Stimulated activated CD8-positive, alpha-beta memory T cell treated with anti-CD3 and anti-CD28 coated beads, Interleukin-15, amount 100 ng/mL, for 1 hour (primary cell): ENCODE data around the gene CACTIN.

Experiments used
- DNase-seq: peaks from one replicate; pipeline ENCODE4 v3.0.0-alpha.2; 2020; ENCODE audit warnings: low read depth

Gene CACTIN

DNA sequence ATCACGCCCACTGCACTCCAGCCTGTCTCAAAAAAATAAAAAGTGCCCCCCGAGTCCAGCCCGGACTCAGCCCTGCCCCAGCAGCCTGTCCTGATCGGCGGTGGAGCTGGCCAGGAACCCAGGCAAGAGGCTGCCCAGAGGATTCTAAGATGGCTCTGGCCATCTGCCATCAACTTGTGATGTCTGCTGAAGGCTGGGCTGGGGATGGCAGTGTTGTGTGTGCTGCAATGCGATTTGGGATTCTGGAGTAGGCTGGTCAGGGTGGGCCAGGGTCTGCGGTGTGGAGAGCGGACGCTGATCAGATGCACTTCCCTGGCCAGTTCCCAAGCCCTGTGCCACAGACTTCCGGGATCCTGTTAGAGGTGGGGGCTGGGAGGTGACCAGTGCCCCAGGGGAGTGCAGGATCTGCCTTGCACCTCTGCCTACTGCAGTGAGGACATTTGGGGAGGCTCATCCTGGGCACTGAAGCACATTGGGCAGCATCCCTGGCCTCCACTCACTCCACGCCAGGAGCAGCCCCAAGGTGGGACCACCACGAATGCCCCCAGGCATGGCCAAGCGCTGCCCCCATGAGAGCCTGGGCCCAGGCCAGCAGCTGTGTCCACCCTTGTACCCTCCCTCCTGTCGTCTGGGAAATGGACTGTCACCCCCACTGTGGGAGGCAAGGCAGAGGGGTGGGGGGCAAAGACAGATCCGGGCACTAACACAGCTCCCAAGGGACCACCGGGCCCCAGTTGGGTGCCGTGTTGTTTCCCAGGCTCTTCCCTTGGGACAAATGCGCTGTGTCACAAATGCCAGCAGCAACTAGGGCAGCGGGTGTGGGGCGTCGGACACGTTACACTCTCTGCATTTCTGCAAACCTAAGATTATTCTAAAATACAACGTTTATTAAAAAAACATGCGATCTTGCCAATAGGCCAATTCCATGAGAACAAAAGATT lies 16.5 kb downstream of the CACTIN start:
- no peak for DNase-seq

GRCh38 chr19:3608750-3609322 lies 17.8 kb downstream of the CACTIN start:
- DNase-seq: no peak

GRCh38 chr19:3608079-3608641 lies 18.4 kb downstream of the CACTIN start:
- no peak for DNase-seq

GRCh38 chr19:3607303-3608078 lies 19.1 kb downstream of the CACTIN start:
- no peak for DNase-seq

DNA sequence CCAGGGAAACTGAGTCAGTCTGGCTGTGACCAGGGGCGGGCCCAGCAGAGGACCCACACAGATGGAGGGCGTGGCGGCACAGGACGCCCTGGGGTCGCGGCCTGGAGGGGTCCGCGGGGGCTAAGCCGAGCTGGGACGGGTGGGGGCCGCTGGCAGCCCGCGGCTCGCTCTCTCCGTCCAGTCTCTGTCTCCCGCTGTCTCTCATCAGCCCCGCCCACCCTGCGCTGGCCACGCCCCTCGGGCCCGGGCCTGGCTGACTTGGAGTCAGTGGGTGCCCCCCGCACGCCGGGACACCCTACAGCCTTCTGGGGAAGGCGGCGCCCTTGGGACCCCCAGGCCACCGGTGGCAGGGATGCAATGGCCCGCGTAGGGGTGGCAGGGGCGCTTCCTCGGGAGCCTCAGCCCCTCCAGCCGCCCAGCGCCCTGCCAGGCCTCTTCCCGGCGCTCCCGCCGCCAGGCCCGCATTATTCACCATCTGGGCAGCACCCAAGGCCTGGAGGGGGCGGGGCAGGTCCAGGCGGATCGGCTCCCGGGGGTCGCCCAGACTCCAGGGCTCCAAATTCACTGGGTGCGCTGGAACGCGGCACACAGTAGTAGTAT lies 19.8 kb downstream of the CACTIN start, which contains the start of gene TBXA2R:
Gene TBXA2R (minus strand): TSS at position 186 of the 600 bp plus-strand sequence. CDS start 6,241 bp downstream, outside the sequence.
- peak; percentile 24 for DNase-seq

DNA sequence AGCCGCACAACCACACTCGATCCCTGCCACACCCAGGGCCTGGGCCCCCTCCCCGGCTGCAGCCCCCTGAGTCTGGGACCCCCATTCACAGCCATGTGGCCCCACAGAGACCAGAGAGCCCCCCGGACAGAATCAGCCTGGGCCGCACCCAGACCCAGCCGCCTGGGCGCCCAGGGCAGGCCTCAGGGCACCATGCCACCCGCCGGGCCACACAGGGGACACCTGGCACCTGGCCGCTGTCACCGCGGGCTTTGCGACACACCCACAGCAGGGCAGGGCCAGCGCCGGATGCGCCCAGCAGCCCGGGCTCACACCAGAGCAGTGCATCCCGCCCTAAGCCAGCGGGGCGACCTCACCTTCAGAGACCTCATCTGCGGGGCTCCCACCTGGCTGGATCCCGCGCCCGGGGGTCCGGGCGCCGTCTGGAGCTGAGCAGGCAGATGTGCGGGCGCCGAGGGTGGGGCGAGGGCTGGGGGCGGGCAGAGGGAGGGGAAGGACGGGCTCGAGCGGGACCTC lies 20.4 kb downstream of the CACTIN start:
- DNase-seq: no peak

- no peak for DNase-seq
These were observed 20.8 kb downstream of the CACTIN start for GRCh38 chr19:3605770-3606169.

DNA sequence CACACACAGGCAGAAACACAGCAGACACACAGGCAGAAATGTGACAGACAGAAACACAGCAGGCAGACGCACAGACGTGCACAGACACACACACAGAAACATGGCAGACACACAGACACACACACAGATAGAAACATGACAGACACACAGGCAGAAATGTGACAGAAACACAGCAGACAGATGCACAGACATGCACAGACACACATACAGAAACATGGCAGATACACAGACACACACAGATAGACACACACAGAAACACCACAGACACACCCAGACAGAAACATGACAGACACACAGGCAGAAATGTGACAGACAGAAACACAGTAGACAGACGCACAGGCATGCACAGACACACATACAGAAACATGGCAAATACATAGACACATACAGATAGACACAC lies 21.2 kb downstream of the CACTIN start:
- DNase-seq: no peak

DNA sequence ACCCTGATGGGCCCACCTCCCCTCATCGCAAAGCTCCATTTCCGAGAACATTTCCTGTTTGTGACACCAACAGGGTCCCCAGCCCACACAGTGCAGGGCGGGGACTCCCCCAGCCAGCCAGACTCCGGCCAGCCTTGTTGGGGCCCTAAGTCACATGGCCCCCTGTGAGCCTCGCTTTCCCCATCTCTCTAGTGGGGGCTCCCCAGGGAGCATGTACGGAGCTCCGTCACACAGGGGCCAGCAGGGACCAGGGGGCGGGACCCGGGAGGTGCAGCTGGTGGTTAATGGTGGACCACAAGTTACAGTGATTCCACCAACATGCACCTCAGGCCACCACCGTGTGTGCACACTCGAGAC lies 21.6 kb downstream of the CACTIN start:
- DNase-seq: no peak

- DNase-seq: no peak
These were observed 22.2 kb downstream of the CACTIN start for GRCh38 chr19:3604227-3604986.

DNA sequence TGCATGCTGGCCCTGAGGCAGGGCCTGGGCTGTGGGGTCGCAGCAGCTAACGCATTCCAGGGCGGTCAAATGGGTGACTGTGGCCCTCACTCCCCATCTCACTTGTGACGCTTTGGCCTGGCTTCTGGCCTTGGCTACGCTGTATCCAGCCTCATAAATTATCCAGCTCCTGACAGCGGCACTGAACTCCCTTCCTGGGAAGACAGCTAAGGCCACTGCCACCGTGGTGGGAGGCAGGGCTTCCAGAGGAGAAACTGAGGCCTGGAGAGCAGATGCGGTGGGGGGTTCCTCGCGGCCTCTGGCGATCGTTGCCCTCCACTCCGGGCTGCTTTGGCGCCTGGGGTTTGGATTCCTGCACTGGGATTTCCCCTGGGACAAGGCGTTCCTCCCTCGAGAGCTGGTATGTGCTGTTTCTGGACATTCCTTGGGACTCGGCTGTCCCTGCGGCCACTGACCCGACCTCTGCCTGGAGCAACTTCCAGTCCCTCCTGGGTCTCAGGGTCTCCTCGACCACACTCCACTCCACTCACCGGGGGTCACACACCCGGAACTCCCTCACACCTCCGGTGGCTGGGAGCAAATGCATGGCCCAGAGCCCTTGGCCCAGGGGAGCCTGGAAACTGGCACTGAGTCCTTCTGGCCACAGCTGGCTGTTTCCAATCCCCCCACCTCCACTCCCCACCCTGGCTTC lies 23.3 kb downstream of the CACTIN start:
- DNase-seq: no peak

GRCh38 chr19:3601021-3601420 lies 25.6 kb downstream of the CACTIN start:
- DNase-seq: no peak

- DNase-seq: no peak
These were observed 26.8 kb downstream of the CACTIN start for GRCh38 chr19:3599776-3600187.

- DNase-seq: no peak
These were observed 31.0 kb downstream of the CACTIN start for GRCh38 chr19:3595521-3596061.

DNA sequence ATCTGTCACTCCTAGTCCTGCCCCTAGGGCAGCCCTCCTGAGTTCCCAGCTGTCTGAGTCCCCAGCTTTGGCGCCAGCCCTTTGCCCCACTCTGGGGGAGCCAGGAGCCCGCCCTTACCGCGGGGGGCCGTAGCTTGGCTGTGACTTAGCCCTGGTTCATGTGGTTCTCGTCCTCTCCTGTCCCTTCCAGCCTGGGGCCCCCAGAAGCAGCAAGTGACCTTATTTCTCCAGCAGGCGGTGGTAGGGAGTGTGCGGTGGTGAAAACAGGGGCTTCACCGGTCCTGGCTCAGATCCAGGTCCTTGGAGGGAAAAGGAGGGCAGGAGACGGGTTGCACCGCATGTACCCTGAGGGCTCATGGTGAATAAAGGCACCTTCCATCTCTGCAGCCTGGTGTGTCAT lies 33.4 kb downstream of the CACTIN start:
- DNase-seq: no peak

- DNase-seq: no peak
These were observed 34.5 kb downstream of the CACTIN start for GRCh38 chr19:3591876-3592613.

- DNase-seq: no peak
These were observed 35.5 kb downstream of the CACTIN start for GRCh38 chr19:3590991-3591659.

GRCh38 chr19:3589949-3590348 lies 36.6 kb downstream of the CACTIN start:
- DNase-seq: no peak

- no peak for DNase-seq
These were observed 37.2 kb downstream of the CACTIN start for GRCh38 chr19:3589439-3589838.
